Measurements from ENCODE around the gene GABARAP.
A peak's percentile ranks its signal among the peaks of the same experiment; 100 is the strongest.
"Not testable (repeated sequence)": the region's sequence is repeated elsewhere in the genome, so short reads cannot be mapped to it uniquely, and the experiment has no call there.

The GABARAP gene

GRCh38 chr17:7262192-7262934 lies 20.1 kb upstream of the GABARAP start, which contains the start of gene CLDN7:
CLDN7 (minus strand) TSS chr17:7262478; CDS start chr17:7262043, 435 bp downstream.
- DNase-seq: peak; percentile 72

- peak; percentile 76 for DNase-seq
These were observed 19.3 kb upstream of the GABARAP start for GRCh38 chr17:7261379-7262191.

- no peak for DNase-seq
These were observed 18.6 kb upstream of the GABARAP start for GRCh38 chr17:7260651-7261378.

- no peak for DNase-seq
These were observed 17.9 kb upstream of the GABARAP start for GRCh38 chr17:7260151-7260550.

GRCh38 chr17:7259555-7259889 lies 17.3 kb upstream of the GABARAP start:
- DNase-seq: no peak

GRCh38 chr17:7258731-7259554 lies 16.7 kb upstream of the GABARAP start:
- no peak for DNase-seq

- no peak for DNase-seq
These were observed 14.7 kb upstream of the GABARAP start for GRCh38 chr17:7256766-7257456.

- DNase-seq: no peak
These were observed 12.3 kb upstream of the GABARAP start for GRCh38 chr17:7254511-7254910.

GRCh38 chr17:7253082-7253481 lies 10.8 kb upstream of the GABARAP start:
- DNase-seq: no peak

GRCh38 chr17:7252176-7253043 lies 10.2 kb upstream of the GABARAP start, which contains the start of gene ELP5:
ELP5 (plus strand) TSS chr17:7252215; CDS start chr17:7252551, 336 bp downstream.
- DNase-seq: no peak

- DNase-seq: peak; percentile 100
These were observed 9.5 kb upstream of the GABARAP start, which contains the start of gene CTDNEP1 for GRCh38 chr17:7251661-7252175. CTDNEP1 (minus strand) TSS chr17:7251734; CDS start chr17:7251296, 438 bp downstream.

- DNase-seq: peak; percentile 51
These were observed 8.7 kb upstream of the GABARAP start for GRCh38 chr17:7250695-7251627.

GRCh38 chr17:7249830-7250229 lies 7.6 kb upstream of the GABARAP start:
- no peak for DNase-seq

- DNase-seq: no peak
These were observed 7.0 kb upstream of the GABARAP start for GRCh38 chr17:7249214-7249613.

GRCh38 chr17:7248796-7249195 lies 6.5 kb upstream of the GABARAP start:
- no peak for DNase-seq

GRCh38 chr17:7246779-7247178 lies 4.5 kb upstream of the GABARAP start:
- no peak for DNase-seq

GRCh38 chr17:7243838-7244237 lies 1.6 kb upstream of the GABARAP start:
- not testable (repeated sequence) for DNase-seq

- DNase-seq: no peak
These were observed 1.1 kb upstream of the GABARAP start for GRCh38 chr17:7243453-7243729.
